MCF 10A (cell line): ENCODE data around the gene EPB41. TPM values are rescaled to one million over a fixed set of nuclear protein-coding genes. Genes with fewer than 3 reads are reported as not detected.

ENCODE experiments used
- BruUV-seq: library from RNA; stranded (reverse); fragments of 400-500 nt; replicated peaks from 2 replicates; lab custom pipeline; 2021; lab: Mats Ljungman, UMichigan
- CTCF ChIA-PET: fragments of 300-600 bp; sonication (Branson Sonifier 250); formaldehyde crosslinking; extraction: SDS; loops from one replicate; lab custom pipeline; 2021; ENCODE audit warnings: antibody characterized with exemption, inconsistent platforms; lab: Yijun Ruan, JAX
- POLR2A ChIA-PET: fragments of 300-600, 350-650 bp; sonication (Branson Sonifier 250); formaldehyde crosslinking; extraction: SDS; loops from one replicate; lab custom pipeline; 2020; ENCODE audit warnings: antibody characterized with exemption, inconsistent platforms; lab: Yijun Ruan, JAX
- DNase-seq: peaks from one replicate; pipeline ENCODE4 v3.0.0-alpha.2; 2018; ENCODE audit not compliant: unreplicated experiment
- H3K27ac Mint-ChIP-seq: one replicate; pipeline ENCODE4 v1.8.0; 2022; ENCODE audit warnings: mild to moderate bottlenecking, low read depth, mixed read lengths; ENCODE audit not compliant: unreplicated experiment
- H3K27me3 Mint-ChIP-seq: one replicate; pipeline ENCODE4 v1.8.0; 2022; ENCODE audit warnings: mixed read lengths; ENCODE audit not compliant: insufficient read depth, unreplicated experiment
- H3K36me3 Mint-ChIP-seq: one replicate; pipeline ENCODE4 v1.8.0; 2022; ENCODE audit warnings: mild to moderate bottlenecking, moderate library complexity, mixed read lengths; ENCODE audit not compliant: insufficient read depth, unreplicated experiment
- H3K4me1 Mint-ChIP-seq: one replicate; pipeline ENCODE4 v1.8.0; 2022; ENCODE audit warnings: mixed read lengths; ENCODE audit not compliant: insufficient read depth, unreplicated experiment
- H3K4me3 Mint-ChIP-seq: one replicate; pipeline ENCODE4 v1.8.0; 2022; ENCODE audit warnings: mild to moderate bottlenecking, moderate library complexity, mixed read lengths; ENCODE audit not compliant: unreplicated experiment
- H3K9me3 Mint-ChIP-seq: one replicate; pipeline ENCODE4 v1.8.0; 2022; ENCODE audit warnings: mixed read lengths; ENCODE audit not compliant: unreplicated experiment
- CTCF ChIP-seq: fragments of 200-600 bp; IDR thresholded peaks from one replicate; pipeline ENCODE4 v1.8.0; 2022; ENCODE audit warnings: antibody characterized with exemption, mild to moderate bottlenecking; ENCODE audit not compliant: unreplicated experiment
- intact Hi-C: fragments of 100-400 bp; cut with micrococcal nuclease; formaldehyde crosslinking; loops from 2 replicates; pipeline ENCODE4 v1.14.1; 2022
- total RNA-seq: library from RNA; stranded (reverse); gene quantifications from 2 replicates; pipeline ENCODE4 v1.2.3, GENCODE V29; 2022

The EPB41 gene
- total RNA-seq, 1 experiment from 2014 or later = 15.0 TPM

- ChIA-PET POLR2A (interaction anchor here (2.1 to 3.2 kb wide), 2 partner anchors 31 to 151 kb away, joined by 13 to 22 read pairs; partner anchors contain the start of gene EPB41), CTCF (interaction anchor here (0.6 to 11.8 kb wide), 5 partner anchors 150 to 411 kb away, joined by 3 to 311 read pairs (median 3); no protein-coding TSS in a partner anchor)
- Mint-ChIP-seq H3K27me3 (no peaks in the 10 kb centered on the region), H3K36me3 (no peaks in the 10 kb centered on the region), H3K9me3 (no peaks in the 10 kb centered on the region), H3K4me1 (peaks cover 37% of the 10 kb centered on the region), H3K4me3 (no peak overlapping the region), H3K27ac (no peak overlapping the region)
- no peak for TF ChIP-seq CTCF
- no TSS peak for BruUV-seq
- intact Hi-C loops = loop anchor here (10.0 kb wide), 1 partner anchor 1822 kb away; no protein-coding TSS in a partner anchor
- DNase-seq = no peak
Observed at GRCh38 chr1:28883242-28883616, 31.1 kb upstream of the EPB41 start.

- intact Hi-C loops = loop anchor here (10.0 kb wide), 1 partner anchor 1819 kb away; no protein-coding TSS in a partner anchor
- Mint-ChIP-seq H3K9me3 (no peaks in the 10 kb centered on the region), H3K27ac (peak overlapping the region; percentile 89), H3K27me3 (no peaks in the 10 kb centered on the region), H3K36me3 (no peaks in the 10 kb centered on the region), H3K4me3 (no peak overlapping the region), H3K4me1 (peaks cover 40% of the 10 kb centered on the region)
- TF ChIP-seq CTCF = no peak
- DNase-seq = no peak
- BruUV-seq = no TSS peak
- POLR2A ChIA-PET = interaction anchor here (0.6 to 3.2 kb wide), 10 partner anchors 17 to 1488 kb away, joined by 3 to 22 read pairs (median 4); partner anchors contain the start of genes EPB41, SRSF4 and YTHDF2
- CTCF ChIA-PET = interaction anchor here (0.6 to 11.8 kb wide), 5 partner anchors 37 to 348 kb away, joined by 3 to 311 read pairs (median 6); no protein-coding TSS in a partner anchor
Observed at GRCh38 chr1:28885472-28885877, 28.9 kb upstream of the EPB41 start.

DNA sequence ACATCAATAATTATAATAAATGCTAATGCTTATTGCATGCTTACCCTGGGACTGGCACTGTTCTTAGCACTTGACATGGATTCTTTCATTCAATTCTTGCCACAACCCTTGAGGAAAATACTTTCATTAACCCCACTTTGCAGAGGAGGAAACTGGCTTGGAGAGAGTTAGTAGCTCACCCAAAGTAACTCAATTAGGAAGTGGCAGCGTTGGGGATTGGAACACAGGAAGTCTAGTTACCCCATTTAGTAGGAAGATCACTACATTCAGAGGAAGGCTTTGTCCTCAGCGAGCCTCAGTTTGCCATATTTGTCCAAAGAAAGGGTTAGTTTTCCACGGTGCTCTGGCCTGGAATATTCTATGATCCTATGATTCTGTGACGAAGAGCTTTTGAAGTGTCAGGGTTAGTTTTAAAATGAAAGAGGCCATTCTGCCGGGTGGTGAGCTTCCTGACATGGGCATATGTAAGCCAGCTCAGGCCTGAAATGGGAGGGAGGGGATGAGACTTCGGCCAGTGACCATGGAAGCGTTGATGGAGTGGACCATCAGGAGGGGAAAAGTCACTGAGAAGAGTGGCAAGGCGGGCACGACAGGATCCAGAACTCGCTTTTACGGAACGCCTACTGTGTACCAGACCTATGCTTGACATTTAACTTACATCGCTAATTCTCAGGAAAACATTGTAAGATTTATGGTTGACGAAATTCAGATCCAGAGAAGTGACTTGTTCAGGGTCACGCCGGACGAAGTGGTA, 28.2 kb upstream of the EPB41 start:
- DNase-seq = no peak
- intact Hi-C loops = loop anchor here (10.0 kb wide), 1 partner anchor 1819 kb away; no protein-coding TSS in a partner anchor
- peaks cover under 1% of the 10 kb centered on the region for H3K36me3 Mint-ChIP-seq
- TF ChIP-seq CTCF = no peak
- peaks cover 40% of the 10 kb centered on the region for H3K4me1 Mint-ChIP-seq
- no peaks in the 10 kb centered on the region for H3K9me3 Mint-ChIP-seq
- TSS peak; percentile 34 for BruUV-seq
- ChIA-PET CTCF (interaction anchor here (0.6 to 2.3 kb wide), 3 partner anchors 36 to 316 kb away, joined by 3 to 13 read pairs (median 6); no protein-coding TSS in a partner anchor), POLR2A (interaction anchor here (0.6 to 3.2 kb wide), 4 partner anchors 16 to 247 kb away, joined by 3 to 22 read pairs (median 4); partner anchors contain the start of gene EPB41)
- H3K27me3 Mint-ChIP-seq = no peaks in the 10 kb centered on the region
- H3K4me3 Mint-ChIP-seq = peak overlapping the region; percentile 95
- H3K27ac Mint-ChIP-seq = peak overlapping the region; percentile 89
